ENCODE data around the gene NDUFB2. TPM values are rescaled to one million over a fixed set of nuclear protein-coding genes. Genes with fewer than 3 reads are reported as not detected.

The NDUFB2 gene
- total and polyA plus RNA-seq, 9 of the 15 experiments (the other 6 are each of a cell fraction or from before 2014, with no cell fraction given) = 220 to 2,075 (median 320) TPM

GRCh38 chr7:140671966-140672365 is 24.5 kb upstream of the NDUFB2 start:
- BruUV-seq (replicated peaks) = no TSS peak
- Histone ChIP-seq H3K9me1 (ENCODE audit: control insufficient read depth, insufficient read depth, low read length) (no peaks in the 10 kb centered on the region), H3K27me3 (ENCODE audit: control insufficient read depth in 2 of 2, insufficient read depth in 2 of 2, low read length in 2 of 2) (peaks cover 0 to 5% of the 10 kb centered on the region in 2 experiments; a peak in 3 of 5 replicates), H3K4me2 (ENCODE audit: insufficient read depth, low read length) (peak overlapping the region; percentile 74), H4K20me1 (replicated peaks; ENCODE audit: control insufficient read depth, insufficient read depth, low read length) (no peaks in the 10 kb centered on the region), H3K79me2 (ENCODE audit: control insufficient read depth, insufficient read depth, low read length) (no peaks in the 10 kb centered on the region), H2AFZ (ENCODE audit: low read depth, low read length) (peak overlapping the region; percentile 85), H3K9ac (ENCODE audit: insufficient read depth in 1 of 2, low read depth in 2 of 2, low read length in 2 of 2) (peak overlapping the region in 1 of 2 experiments; percentile 19; a peak in 1 of 4 replicates), H3K4me1 (replicated peaks in 1 of 2; ENCODE audit: control insufficient read depth in 2 of 2, insufficient read depth in 2 of 2, low read length in 2 of 2) (peaks cover 24 to 34% of the 10 kb centered on the region in 2 experiments; a peak in 4 of 5 replicates), H3K9me3 (replicated peaks; ENCODE audit: control insufficient read depth, insufficient read depth, low read depth, low read length) (no peaks in the 10 kb centered on the region), H3K36me3 (ENCODE audit: control insufficient read depth, insufficient read depth, low read length) (no peaks in the 10 kb centered on the region), H3K27ac (ENCODE audit: extremely low read depth, low read depth, low read length) (no peak overlapping the region), H3K4me3 (no peak overlapping the region)
- in situ Hi-C loops (cut with MboI) = no loop called here
- FAIRE-seq (no peak), DNase-seq (ENCODE audit: extremely low read depth in 1 of 4, low spot score in 3 of 4) (peak in 1 of 4 experiments; percentile 37), ATAC-seq (no peak)
- TF ChIP-seq MTA1 (IDR thresholded peaks at IDR 0.05; ENCODE audit: borderline replicate concordance) (no peak), NRF1 (conservative IDR thresholded peaks at IDR 0.05 in 1 of 2, IDR thresholded peaks at IDR 0.05 in 1 of 2) (peak in 1 of 2 experiments; percentile 26; a peak in 1 of 4 replicates), TRIM28 (IDR thresholded peaks at IDR 0.05) (no peak), FOXK1 (CRISPR knock-in tag; IDR thresholded peaks at IDR 0.05; ENCODE audit: borderline replicate concordance) (0 out of 2 replicates have a peak, but pooled peaks have one; percentile 49), ADNP (tag; IDR thresholded peaks at IDR 0.05) (no peak), YBX1 (IDR thresholded peaks at IDR 0.05) (no peak), NFE2 (IDR thresholded peaks at IDR 0.05; ENCODE audit: low read depth) (no peak), GTF2A2 (tag; IDR thresholded peaks at IDR 0.05) (no peak), SP1 (CRISPR knock-in tag; IDR thresholded peaks at IDR 0.05) (0 out of 2 replicates have a peak, but pooled peaks have one; percentile 13)
- 33% methylated on average over 15 of the region's 15 CpGs for WGBS (ENCODE audit: insufficient coverage, low coverage, missing lambda C conversion rate)
- ChIA-PET CTCF (ENCODE audit: low intra/inter-chr PET ratio) (no interaction called here), POLR2A (no interaction called here)
- intact Hi-C loops (cut with micrococcal nuclease) = loop anchor here (10.0 kb wide), 2 partner anchors 313 to 863 kb away; no protein-coding TSS in a partner anchor

Data from K562 (cell line).